A673 (cell line): ENCODE data around the gene HBG2.

ENCODE experiments used
- EZH2 ChIP-seq: fragments of 200-600 bp; sonication (generic); IDR thresholded peaks from 2 replicates; pipeline ENCODE4 v1.6.1; 2017; ENCODE audit warnings: borderline replicate concordance, low read depth, mild to moderate bottlenecking, mixed read lengths, antibody characterized with exemption, low read length; ENCODE audit not compliant: poor library complexity, severe bottlenecking
- TF ChIP-seq, protein P1 (sequence below): fragments of 300-800, 200-600 bp; sonication (generic); conservative IDR thresholded peaks from 2 replicates; pipeline ENCODE4 v1.5.1; 2017; ENCODE audit warnings: low read depth, mild to moderate bottlenecking, antibody characterized with exemption, low read length, moderate library complexity, mixed read lengths

DNA sequence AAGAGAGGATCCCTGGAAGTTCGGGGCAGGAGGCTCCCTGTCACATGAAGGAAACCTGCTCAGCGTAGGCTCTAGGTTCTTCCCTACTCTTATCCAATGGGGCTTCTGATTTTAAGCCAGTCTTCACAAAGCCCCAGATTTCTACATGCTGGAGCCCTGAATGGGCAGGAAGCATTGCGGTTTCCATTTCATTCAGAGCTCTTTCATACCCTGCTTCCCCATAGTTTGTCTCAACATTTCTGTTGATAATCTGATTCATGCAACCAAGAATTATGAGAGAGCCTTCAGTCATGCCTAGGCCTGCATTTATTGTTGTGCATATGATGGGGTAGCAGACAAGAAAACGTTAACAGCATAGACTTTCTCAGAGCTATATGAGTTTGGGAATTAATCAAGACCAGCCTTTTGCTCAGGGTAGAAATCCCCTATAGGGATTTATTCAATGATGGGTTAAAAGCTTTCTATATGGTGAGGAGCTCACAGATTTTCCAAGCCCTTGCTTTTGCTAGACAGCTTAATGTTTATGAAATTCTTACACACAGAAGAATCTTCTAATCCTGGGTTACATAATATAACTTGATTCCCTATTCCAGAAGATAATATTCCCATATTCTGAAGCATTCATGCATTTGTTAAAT, 31.2 kb upstream of the HBG2 start:
- TF ChIP-seq, protein P1, sequence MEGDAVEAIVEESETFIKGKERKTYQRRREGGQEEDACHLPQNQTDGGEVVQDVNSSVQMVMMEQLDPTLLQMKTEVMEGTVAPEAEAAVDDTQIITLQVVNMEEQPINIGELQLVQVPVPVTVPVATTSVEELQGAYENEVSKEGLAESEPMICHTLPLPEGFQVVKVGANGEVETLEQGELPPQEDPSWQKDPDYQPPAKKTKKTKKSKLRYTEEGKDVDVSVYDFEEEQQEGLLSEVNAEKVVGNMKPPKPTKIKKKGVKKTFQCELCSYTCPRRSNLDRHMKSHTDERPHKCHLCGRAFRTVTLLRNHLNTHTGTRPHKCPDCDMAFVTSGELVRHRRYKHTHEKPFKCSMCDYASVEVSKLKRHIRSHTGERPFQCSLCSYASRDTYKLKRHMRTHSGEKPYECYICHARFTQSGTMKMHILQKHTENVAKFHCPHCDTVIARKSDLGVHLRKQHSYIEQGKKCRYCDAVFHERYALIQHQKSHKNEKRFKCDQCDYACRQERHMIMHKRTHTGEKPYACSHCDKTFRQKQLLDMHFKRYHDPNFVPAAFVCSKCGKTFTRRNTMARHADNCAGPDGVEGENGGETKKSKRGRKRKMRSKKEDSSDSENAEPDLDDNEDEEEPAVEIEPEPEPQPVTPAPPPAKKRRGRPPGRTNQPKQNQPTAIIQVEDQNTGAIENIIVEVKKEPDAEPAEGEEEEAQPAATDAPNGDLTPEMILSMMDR = no peak
- TF ChIP-seq EZH2 = no peak
